Measurements from ENCODE around the gene COQ9.

The COQ9 gene

GRCh38 chr16:57471209-57471608, 23.9 kb downstream of the COQ9 start:
- no peak for DNase-seq (ENCODE audit: insufficient read length, low spot score)
- no peak for FAIRE-seq

GRCh38 chr16:57471852-57472664, 24.8 kb downstream of the COQ9 start:
- DNase-seq (ENCODE audit: insufficient read length, low spot score): no peak
- no peak for FAIRE-seq

DNA sequence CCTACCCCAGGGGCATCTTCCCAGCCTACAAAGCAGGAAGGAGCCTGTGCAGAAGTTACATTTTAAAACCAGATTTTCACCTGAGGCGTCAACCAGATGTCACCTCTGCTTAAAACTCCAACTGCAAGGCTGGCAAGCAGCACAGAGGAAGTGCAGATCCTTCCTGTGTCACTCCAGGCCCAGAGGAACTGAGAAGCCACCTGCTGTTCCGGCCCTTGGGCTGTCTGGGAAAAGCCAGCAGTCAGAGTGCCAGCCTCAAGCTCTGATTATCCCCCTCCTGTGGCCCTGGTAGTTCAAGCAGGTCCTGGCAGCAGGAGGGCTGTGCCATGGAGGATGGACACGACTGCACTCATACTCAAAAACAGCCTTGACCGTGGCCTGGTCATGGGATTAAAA, 25.4 kb downstream of the COQ9 start:
- DNase-seq (ENCODE audit: insufficient read length, low spot score): no peak
- no peak for FAIRE-seq

GRCh38 chr16:57473176-57473840, 26.0 kb downstream of the COQ9 start:
- no peak for FAIRE-seq
- no peak for DNase-seq (ENCODE audit: insufficient read length, low spot score)

- DNase-seq (ENCODE audit: insufficient read length, low spot score) (no peak), FAIRE-seq (no peak)
Observed at GRCh38 chr16:57473906-57474305, 26.6 kb downstream of the COQ9 start.

DNA sequence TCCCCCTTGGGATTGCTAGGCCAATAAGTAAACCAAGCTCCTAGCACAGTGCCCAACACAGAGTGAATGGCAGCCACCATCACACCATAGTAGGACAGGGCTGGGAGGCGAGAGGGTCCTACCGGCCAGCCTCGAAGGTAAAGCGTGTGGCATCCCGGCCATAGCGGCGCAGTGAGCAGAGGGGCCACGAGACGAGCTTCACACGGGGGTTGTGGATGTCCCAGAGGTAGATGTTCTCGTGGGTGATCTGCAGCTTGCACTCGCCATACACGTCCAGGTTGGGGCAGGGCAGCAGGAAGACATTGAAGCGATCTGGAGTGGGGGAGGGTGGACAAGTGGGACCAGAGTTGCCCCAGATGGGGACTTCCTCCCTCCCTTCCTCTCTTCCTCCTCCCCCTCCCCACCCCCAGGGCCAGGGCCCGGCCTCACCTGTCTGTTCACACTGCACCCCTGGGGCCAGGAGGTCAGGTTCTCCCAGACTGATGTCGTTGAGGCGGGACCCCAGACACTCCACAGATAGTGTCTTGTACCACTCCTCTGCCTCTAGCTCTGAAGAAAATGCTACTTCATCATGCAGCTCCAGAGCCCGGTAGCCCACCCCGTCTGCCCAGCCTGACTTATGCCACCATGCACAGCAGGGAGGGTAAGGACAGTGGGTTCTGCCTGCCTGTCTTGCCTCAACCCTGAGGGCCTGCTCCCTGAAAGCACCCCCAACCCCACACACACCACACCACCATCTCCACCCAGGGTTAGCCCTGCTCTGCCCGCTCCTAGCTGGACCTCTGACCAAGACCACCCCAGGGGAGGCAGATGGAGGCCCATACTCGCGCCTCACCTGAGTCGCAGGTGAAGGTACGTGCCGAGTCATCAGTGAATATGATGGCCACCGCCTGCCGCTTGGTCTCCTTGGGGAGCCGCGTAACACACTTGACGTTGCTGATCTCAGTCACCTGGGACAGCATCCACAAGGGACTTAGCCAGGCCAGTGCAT, 27.7 kb downstream of the COQ9 start:
- FAIRE-seq: no peak
- DNase-seq (ENCODE audit: insufficient read length, low spot score): no peak

DNA sequence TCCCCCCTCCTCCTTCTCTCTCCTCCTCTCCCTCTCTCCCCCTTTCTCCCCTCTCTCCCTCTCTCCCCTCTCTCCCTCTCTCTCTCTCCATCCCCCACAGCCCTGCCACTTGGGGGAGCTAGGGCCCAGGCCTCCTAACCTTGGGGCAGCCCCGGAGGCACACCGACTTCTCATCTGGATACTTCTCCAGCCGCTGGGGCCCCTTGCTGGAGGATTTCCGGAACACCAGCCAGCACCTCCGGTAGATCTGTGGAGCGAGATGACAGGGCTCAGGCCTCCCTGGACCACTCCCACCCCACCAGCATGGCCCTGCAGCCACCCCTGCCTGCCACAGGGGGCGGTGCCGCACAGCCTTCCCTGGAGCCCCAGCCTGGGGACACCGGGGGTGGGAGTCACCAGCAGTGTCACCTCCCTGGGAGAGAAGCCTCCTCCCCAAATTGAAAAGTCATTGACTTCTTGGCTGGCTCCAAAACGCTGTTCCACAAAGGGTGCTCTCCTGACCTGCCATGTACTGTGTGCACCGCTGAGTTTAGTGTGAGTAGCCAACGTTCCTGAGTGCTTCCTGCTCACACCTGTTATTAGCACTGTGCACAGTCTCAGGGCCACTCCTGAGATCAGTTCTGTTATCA, 28.5 kb downstream of the COQ9 start:
- peak; percentile 96 for FAIRE-seq
- DNase-seq (ENCODE audit: insufficient read length, low spot score): peak; percentile 82

- DNase-seq (ENCODE audit: insufficient read length, low spot score): no peak
- no peak for FAIRE-seq
Observed at GRCh38 chr16:57476546-57477410, 29.5 kb downstream of the COQ9 start.

- FAIRE-seq: no peak
Observed at GRCh38 chr16:57477531-57478202, 30.4 kb downstream of the COQ9 start.

DNA sequence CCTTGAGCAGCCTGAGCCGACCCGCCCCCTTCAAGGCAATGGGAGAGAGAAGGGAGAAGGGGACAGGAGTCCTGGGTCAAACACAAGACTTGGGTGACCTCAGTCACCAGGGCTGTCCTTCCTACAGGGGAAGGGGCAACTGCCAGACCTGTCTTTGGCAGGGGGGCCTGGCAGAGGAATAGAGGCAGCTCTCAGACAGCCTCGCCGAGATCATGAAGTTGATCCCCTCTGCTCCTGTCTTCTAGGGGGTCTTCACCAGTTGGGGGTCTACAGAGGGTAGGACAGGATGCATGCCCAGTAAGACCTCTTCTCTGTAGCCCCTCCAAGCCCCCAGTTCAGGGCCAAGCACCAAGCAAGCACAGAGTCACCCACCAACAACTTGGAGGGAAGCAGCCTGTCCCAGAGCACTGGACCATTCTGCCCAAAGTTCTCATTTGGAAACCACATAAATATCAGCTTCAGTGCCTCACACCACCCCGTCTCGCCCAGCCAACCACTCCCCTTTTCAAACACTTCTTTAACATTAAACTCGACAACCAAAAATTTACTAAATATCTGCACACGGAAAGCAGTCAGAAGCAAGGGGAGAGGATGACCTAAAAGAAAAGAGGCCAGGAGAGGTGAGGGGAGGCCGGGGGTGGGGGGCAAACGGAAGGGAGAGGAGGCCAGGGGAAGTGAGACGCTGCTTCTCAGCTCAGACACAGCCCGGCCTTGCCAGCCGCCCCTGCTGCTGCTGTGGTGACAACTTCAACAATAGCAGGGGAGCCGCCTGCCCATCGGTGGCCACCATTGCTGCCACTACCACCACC, 31.3 kb downstream of the COQ9 start:
- no peak for DNase-seq (ENCODE audit: insufficient read length, low spot score)
- no peak for FAIRE-seq

More at GRCh38 chr16:57477531-57478202, 30.4 kb downstream of the COQ9 start:
- DNase-seq (ENCODE audit: insufficient read length, low spot score): no peak

GRCh38 chr16:57479205-57479975, 32.1 kb downstream of the COQ9 start:
- no peak for DNase-seq (ENCODE audit: insufficient read length, low spot score)
- no peak for FAIRE-seq

DNA sequence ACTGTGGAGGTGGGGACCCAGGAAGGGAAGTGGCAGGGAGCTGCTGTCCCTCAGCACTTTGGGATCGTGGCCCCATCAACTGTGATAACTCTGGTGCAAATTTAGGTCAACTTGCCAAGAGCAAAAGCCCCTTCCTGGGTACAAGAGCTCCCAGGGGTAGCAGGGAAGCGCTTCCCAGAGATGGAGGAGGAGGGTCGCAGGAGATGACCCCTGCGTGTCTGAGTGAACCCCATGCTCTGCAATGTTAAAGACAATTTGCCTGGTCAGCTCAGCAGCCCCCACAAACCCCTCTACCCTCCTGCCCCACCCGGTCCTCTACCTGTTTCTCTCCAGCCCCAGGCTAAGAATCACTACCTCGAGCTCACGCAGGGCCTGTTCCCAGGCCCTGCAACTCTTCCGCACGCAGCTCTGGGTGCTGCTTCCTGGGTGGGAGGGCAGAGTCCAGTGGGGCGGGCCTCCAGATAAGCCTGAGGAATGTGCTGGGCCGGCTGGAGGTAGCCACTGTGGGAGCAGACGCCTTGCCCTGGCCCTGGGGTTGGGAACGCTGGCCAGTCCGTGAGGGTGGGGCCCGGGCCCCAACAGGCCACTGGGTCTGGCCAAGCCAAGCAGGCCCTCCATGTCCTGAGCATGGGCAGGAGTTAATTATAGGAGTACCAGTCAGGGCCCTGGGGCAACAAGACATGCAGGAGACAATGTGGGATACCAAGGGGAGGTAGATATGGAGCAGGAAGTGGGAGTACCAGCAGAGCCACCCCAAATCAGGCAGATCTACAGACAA, 32.9 kb downstream of the COQ9 start:
- FAIRE-seq (no peak), DNase-seq (ENCODE audit: insufficient read length, low spot score) (no peak)

DNA sequence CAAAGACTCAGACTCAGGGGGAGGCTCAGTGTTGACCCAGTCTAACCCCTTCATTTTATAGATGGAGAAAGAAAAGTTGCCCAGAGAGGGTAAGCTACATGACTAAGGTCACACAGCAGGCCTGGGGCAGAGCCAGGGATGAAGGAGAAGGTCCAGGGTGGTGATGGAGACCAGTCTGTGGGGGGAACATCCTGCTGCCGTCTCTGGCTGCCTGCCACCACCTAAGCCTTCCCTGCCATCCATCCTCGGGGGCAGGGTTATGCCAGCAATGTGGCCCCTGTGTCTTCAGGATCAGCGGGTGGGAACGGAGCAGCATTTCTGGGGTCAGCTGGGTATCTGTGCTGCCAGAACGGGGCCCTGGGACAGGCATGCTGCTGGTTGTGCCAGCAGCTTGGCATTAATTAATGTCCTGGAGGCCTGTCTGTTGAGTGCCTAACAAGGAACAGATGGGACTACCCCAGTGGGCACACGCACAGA, 33.5 kb downstream of the COQ9 start:
- DNase-seq (ENCODE audit: insufficient read length, low spot score): no peak
- no peak for FAIRE-seq

GRCh38 chr16:57481421-57481820, 34.1 kb downstream of the COQ9 start:
- FAIRE-seq (no peak), DNase-seq (ENCODE audit: insufficient read length, low spot score) (no peak)

DNA sequence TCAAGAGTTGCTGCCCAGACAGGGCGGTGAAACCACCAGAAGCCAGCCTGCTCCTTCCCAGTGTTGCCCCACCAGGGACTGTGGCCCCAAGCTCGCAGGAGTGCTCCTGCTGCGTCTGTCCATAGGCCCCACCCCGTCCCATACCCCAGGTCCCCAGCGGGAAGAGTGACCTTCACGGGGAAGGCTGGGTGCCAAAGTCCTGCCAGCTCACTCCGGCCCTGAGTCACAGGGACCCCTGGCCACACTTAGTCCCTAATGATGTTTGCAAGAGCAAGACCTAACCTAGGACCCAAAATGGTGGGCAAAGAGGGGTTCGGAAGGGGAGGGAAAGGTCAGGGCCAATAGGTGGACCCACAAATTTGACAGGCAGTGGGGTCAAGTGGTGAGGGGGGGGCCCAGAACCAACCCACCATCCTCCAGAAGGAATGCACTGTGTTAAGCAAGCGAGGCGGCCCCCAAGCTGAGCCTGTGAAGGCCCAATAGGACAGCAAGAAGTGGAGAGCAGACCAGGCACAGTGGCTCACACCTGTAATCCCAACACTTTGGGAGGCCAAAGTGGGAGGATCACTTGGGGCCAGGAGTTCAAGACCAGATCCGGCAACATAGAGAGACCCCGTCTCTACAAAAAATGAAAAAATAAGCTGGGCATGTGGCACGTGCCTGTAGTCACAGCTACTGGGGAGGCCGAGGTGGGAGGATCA, 35.7 kb downstream of the COQ9 start:
- FAIRE-seq: no peak
- DNase-seq (ENCODE audit: insufficient read length, low spot score): no peak

All from GM19239 (cell line).